GM19328 (cell line): Measurements from ENCODE around the gene RGPD5.
"Not testable (repeated sequence)": the region's sequence is repeated elsewhere in the genome, so short reads cannot be mapped to it uniquely, and the experiment has no call there.

ENCODE experiments used
- ATAC-seq: cut with Tn5 transposase; IDR thresholded peaks from one replicate; pipeline ENCODE4 v1.9.1; 2021; ENCODE audit warnings: mild to moderate bottlenecking, moderate library complexity; ENCODE audit not compliant: unreplicated experiment

The RGPD5 gene

DNA sequence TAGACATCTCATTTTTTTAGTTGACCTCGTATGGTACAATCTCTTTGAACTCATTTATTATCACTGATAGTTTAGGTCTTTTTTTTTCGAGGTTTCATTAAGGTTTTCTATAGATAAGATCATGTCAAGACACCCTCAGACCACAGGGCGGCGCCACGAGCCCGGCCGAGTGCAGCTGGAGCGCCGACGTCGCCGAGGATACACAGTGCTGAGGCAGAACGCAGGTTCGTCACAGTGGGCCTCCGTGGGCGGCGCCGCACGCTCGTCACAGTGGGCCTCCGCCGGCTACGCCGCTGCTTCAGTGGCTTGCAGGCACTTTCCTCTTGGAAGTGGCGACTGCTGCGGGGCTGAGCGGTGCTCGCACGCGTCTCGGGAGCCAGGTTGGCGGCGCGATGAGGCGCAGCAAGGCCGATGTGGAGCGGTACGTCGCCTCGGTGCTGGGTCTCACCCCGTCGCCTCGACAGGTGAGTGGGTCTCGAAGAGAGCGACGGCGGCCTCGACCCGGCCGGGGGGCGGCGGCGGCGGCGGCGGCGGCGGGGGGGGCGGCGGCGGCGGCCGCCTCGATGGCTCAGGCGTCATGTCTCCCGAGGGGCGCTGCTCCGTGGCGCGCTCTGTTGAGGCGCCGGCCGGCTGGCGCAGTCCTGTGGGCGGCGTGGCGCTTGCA lies at the start of gene RGPD5:
RGPD5 (plus strand) TSS at position 232 of the 664 bp plus-strand sequence; CDS start at position 393, 161 bp downstream.
- peak; percentile 98 for ATAC-seq

DNA sequence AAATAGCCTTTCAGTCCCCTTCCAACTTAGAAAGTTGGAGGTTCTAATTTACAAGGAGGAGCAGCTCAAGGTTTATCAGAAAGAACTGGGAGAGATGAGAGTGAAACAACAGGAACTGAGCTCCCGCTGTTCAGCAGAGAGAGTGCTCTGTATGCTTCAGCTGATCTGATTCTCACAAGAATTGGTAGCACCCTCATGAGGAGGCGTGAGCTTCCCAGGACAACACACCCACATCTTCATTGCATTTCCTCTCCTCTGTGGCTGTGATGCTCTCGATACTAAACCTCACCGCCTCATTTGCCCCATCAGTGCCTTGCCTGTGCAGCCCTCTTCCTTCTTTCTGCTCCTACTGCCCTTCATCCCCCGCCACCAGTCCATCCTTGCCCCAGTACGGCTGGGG lies 42.5 kb upstream of the RGPD5 start:
- not testable (repeated sequence) for ATAC-seq

DNA sequence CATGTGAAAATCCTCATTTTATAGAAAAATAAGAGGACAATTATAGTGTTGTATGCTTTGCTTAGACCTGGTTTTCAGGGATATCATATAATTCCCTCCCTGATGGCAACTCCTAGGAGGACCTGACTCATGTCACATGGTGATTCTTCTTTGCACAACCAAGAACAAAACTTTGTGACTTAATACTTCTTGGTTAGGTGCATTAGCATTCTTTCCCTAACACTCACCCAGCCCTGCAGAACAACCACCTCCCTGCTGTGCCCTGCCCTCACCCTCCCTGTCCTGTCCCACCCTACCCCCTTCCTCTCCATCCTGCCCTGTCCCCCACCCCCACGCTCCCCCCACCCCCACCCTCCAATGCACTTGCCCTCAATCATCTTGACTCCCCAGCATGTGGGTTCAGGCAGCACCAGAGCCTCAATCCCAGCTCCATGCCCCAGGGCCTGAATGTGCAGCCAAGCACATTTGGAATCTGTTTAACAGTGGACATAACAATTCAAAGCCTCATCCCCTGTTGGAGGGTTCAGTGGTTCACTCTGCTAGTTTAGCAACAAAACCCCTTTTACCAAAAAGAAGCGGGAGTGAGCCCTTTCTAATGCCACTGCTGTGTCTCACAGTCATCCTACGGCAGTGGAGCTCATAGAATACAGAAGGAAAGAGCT lies 36.8 kb upstream of the RGPD5 start:
- ATAC-seq, result not testable (repeated sequence)

DNA sequence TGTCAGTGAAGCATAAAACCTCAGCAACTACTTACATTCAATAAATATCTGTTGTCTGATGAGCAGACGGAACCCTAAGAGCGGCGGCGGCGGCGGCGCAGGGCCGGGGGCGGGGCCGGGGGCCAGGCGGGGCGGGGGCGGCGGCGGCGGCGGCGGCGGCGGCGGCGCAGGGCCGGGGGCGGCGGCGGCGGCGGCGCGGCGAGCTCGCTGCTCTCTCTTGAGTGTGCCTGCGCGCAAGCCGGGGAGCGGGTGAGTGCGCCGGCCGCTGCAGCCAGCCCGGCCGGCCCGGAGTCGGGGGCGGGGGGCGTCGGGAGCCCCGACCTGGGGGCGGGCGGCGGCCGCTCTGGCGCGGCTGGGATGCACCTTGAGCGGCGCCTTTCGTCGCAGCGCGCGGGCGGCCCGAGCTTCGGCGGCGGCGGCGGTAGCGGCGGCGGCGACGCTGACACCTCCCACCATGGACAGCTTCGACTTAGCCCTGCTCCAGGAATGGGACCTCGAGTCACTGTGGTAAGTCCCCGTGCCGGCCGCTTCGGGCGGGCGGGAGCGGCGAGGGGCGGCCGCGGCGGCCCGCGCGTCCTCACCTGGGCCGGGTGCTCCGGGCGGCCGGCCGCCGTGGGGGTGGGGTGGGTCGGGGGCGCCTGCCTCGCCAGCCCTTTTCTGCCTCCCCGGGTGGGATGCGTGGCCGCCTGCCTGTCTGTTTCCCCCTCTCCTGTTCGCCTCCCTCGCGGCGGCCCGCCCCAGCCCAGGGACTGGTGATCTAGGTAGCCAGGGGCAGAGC lies 33.7 kb upstream of the RGPD5 start:
- ATAC-seq, result not testable (repeated sequence)

DNA sequence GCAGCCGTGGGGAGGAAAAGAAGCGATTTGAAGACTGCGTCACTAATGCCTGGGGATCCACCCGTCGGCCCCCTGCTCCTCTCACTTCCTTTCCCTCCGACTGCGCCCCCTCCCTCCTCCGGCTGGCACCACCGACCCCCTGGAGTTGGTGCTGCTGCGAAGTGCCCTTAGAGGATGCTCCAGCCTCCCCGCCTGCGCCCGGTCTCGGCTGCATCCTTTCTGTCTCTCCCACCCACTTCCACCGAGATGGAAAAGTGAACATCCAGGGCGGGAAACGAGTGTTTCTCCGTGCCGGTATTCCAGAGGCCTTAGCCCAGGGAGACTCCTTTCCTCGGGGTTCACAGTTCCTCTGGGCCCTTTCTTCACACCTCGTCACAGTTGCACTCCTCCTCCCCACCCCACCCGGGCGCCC lies 33.1 kb upstream of the RGPD5 start:
- ATAC-seq, result not testable (repeated sequence)

DNA sequence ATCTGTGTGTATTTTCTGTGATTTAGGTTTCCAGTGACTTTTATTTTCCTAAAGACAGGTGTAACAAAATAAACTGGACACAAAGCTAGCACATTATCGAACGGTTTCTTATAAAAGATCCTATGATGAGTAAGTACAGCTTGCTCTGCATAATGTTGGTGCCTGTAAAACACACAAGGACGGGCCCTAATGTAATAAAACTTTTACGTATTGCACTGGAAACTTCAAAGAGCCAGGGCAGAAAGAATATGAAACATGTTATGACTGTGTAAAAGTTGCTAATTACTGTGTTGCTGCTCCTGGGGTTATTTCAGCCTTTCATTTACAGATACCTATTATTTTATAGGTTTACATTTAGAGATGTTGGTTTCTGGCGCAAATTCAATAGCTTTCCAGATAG lies 32.1 kb upstream of the RGPD5 start:
- ATAC-seq, result not testable (repeated sequence)

DNA sequence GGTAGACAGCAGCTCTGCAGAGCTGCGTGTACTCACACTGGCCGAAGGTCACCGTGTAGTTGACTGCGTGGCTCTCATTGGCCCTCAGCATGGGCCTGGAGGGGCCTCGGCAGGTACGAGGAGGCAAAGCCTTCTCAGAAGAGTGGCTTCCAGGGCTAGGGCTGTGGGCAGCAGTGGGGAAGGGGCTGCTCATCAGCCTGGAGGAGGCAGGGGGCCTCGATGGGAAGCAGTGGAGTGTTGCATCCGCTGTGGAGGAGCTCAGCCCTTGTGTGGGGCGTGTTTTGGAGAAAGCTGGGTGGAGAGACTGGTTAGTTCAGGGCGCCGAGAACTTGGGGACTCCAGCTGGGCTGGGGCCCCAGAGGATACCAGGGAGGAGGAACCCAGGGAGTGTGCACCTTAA lies 28.0 kb upstream of the RGPD5 start:
- not testable (repeated sequence) for ATAC-seq

DNA sequence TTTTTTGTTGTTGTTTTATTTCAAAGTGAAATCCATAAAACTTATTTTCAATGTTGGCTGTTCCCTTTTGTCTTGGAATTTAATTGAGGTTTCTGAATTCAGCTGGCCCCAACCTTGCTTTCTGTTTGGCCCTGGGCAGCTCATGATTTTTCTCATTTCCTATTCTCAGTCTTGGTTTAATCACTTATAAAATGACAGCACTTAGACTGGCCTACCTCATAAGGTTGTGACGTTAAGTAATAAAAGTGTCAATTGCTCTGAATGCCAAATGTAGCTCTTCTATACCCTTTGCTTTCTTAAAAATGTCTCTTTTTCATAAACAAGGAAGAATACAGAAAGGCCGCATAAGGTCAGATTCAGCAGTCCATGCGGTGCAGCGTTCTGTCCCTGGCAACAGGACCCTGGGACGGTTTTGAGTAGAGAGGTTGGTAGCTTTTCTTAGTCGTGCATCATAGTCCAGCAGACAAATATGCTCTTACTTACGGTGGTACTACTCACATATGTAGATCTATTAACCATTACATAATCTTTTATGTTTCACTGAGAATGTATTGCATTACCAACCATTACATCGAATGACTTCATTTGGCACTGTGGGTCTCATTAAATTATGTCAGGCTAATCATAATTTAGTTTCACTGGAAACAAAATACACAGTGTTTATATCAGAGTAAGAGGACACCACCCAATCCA lies 27.1 kb upstream of the RGPD5 start:
- ATAC-seq, result not testable (repeated sequence)

DNA sequence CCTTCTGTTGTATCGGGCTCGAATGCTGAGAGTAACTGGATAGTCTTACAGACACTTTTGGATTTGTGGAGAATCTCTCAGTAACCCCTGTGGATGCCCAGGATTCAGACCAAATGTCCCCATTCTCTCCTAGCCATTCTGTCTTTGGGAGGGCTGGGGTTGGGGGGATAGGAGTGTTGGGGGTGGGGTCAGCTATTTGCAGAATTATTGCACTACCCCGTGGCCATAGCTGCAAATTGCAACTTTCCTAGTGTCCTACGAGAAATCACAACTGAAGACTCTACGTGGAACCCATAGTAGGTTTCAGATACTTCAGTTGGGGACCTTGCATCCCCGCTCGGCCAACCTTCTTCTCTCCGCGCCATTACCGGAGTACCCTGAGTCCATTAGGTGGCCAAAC lies 25.2 kb upstream of the RGPD5 start:
- ATAC-seq, result not testable (repeated sequence)

DNA sequence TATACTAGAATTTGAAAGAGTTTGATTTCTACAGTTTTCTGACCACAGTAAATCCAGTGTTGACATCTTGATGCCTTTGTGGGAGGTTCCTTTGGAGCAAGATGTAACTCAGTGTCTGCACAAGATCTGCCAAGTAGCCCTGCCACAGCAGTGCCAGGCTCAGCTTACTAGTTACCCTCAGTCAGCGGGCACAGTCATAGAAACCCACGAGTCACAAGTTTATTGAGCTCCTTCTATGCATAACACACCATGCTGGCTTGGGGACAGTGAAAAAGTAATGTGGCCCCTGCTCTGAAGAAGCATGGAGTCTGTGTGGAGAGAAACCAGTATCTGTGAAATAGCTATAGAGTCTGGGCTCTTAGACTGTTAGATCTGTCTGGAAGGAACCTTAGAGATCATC lies 15.0 kb upstream of the RGPD5 start:
- not testable (repeated sequence) for ATAC-seq

DNA sequence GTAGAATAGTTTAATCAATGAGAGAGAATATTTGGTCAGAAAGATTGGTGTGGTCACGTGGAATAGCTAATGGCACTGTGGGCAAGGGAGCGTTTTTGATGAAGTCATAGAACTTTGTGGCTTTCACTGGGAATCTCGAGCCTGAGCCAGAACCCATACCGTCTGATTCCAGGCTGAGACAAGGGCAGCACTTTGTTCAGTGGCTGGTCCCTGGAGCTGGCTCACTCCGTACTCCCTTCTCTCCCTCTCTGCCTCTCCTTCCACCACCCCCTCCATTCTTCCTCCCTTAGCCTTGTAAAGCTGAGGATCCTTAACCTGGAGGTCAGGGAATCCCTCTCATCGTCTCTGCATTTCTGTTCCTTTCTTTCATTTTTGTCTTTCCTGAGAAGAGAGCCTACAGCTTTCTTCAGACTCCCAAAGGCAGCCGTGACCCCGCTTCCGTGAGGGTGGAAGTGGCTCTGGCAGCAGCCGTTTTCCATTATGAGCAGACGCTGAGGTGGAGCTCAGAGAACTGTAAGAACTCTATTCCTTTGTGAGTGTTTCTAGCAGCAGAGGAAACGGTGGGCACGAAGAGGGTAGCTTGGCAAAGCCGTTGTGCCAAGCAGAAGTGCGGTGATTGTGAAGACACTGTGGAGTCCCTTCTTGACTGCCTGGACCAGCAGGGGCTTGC lies 12.8 kb upstream of the RGPD5 start:
- not testable (repeated sequence) for ATAC-seq

DNA sequence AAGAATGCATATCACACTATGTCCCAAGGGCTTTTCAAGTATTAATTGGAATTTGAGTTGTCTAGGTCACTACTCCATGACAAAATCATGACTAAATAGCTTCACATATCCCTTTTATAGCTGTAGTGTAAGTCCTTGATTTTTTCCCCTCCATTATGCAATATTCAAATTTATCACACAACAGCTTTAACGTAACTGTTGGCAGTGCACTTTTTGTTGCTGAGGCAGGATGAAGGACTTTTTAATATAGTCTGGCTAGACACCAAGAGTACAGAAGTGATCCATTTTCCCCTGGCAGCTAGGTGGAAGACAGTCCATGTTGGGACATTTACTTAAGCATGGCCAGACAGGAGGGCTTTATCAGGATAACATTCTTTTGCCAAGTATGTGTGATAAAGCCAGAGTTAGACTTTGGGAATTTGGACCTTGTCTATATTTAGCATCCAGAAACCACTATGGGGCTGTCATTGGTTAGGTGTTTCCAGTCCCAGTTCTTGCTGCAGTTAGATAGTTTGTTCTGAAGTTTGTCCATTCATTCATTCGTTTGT lies 11.6 kb upstream of the RGPD5 start:
- not testable (repeated sequence) for ATAC-seq

DNA sequence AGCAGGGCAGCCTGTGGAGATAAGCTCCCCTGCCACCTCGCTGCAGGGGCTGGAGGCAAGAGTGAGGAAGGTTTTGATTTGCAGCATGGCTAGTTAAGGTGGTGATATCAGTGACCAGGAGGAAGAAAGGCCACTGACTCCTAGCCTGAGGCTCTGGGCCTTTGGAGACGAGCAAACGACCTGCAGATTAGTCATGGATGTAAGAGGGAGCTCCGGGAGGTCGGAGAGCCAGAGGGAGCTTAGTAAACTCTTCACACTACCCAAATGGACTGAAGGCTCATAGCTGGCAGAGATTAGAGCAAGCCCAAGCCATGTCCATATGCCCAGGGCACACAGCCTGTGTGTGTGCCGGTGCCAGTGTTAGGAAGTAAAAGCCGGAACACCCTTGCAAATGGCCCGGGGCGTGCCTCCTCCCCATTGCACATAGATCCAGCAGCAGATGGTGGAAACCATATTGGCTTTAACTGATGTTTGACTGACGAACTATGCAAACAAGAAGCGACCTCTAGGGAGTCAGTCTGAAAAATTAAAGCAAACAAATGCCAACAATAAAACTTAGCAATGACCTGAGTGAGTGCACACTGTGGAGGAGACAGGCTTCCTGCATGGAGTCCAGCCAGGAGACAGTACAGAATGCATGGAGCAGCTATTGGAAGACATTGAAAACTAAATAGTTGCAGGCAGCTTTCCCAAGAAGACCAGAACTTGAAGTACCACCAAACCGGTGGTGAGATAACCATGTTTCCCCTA lies 2.4 kb upstream of the RGPD5 start:
- ATAC-seq, result not testable (repeated sequence)

DNA sequence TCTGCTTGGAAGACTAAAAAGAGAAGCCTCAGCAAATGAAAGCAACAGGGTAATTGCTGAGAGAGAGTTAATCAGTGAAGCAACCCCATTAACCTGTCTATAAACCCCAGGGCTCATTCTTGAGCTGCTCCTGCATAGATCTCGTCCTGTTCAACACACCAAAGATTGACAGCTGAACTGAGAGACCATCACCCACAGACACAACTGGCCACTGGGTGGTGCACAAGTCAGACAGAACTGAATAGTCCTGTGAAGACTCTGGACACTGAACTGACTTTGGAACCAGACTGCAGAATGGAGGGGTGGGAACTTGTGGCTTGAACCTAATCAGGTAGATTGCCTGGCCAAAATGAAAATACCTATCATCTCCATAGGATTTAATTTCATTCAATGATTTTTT lies 1.4 kb upstream of the RGPD5 start:
- ATAC-seq, result not testable (repeated sequence)

DNA sequence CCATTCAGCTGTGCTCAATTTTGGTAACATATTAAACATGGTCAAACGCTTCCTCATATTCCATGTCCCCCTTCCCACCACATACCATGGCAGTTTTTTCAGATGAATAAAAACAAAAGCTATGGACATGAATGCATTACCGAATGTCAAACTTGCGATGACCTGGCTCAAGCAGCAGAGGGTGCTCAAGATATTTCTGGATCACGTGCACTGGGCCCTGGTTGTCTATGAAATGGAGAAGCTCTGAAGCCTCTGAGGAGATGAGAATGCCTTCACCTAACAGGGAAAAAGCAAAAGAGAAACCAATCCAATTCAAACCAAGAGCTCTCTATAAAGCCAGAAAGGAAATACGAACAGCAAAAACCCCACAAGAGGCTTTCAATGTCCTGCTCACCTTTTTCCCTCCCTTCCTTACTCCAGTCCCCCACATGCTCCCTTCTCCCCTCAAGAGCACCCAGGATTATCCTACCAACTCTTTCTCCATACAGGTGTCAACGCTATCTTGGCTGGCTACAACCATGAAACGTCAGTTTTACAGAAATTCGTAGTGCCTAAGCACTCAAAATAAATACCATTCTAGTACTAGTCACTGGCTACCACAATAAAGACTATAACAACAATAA lies 77.1 kb downstream of the RGPD5 start:
- ATAC-seq, result not testable (repeated sequence)

DNA sequence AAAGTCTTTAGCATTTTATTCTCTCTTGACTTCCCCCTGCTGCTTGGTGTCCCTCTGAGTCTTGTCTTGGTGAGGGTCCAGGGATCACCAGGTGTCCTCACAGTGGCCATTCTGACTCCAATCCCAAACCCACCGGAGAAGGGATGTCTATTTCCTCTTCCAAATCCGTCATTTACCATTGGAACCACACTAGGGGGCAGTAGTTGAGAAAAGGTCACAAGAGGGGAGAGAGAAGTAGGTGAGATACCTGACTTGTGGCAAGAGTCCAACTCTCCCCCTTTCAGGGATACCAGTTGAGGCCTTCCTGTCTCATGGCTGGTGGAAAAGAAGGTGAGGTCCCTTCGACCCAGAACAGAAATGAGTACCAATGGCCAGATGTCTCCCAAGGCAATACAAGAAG lies 82.5 kb downstream of the RGPD5 start:
- not testable (repeated sequence) for ATAC-seq

DNA sequence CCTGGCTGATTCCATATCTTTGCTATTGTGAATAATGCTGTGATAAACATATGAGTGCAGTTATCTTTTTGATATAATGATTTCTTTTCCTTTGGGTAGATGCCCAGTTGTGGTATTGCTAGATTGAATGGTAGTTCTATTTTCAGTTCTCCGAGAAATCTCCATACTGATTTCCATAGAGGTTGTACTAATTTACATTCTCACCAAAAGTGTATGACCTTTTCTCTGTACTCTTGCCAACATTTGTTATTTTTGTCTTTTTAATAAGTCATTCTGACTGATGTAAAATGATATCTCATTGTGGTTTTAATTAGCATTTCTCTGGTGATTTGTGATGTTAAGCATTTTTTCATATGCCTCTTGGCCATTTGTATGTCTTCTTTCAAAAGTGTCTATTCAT lies 88.0 kb downstream of the RGPD5 start:
- ATAC-seq, result not testable (repeated sequence)

DNA sequence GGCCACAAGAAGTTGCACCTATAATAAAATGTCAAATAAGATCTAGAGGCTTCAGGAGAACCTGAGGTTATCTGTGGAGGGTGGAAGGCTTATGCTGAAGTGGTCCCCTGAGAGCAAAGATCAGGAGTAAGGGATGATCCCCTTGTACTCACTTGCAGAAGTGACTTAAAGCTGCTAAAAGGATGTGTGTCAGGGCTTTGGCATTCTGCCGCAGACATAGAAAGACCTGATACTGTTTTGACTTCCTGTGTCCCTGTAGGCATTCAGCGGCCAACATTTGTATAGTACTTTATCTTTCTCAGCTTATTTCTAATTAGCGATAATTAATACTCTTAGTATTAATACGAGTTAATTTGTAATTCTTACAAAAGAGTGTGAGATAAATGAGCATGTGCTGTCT lies 94.3 kb downstream of the RGPD5 start:
- ATAC-seq, result not testable (repeated sequence)

DNA sequence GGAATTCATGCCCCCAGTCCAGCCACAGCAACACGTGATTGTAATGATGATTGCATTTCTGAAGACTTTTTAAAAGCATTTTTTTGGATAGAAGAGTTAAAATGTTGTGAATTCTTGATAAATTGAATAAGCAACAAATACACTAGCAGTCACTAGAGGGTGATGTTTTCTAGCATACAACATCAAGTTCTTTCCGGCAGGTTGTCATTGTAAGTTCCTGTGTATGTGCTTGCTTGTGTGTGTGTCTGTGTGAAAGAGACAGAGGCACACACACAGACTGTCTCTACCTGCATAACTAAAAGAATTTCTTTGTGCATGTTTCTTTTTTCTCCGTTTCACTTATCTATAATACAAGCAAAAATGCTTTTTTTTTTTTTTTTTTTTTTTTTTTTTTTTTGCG lies 95.8 kb downstream of the RGPD5 start:
- ATAC-seq, result not testable (repeated sequence)
